ENCODE data around the gene HOXA1. TPM values are rescaled to one million over a fixed set of nuclear protein-coding genes. Genes with fewer than 3 reads are reported as not detected.

The HOXA1 gene
- total RNA-seq = under 1 TPM in 1 of 5 donors, not detected in 4; 0.55 TPM
- 1 to 10 TPM in 1 of 3 donors, under 1 TPM in 1, not detected in 1; 0.31 to 1.1 TPM for polyA plus RNA-seq
- long read RNA-seq, donor 1 = 0 reads
- long read RNA-seq, donor 2 = 0 reads
- long read RNA-seq, donor 3 = 0 reads
- long read RNA-seq, donor 4 = 0 reads
- long read RNA-seq, donor 5 = 0 reads
- long read RNA-seq, donor 6 = 0 reads
- long read RNA-seq, donor 7, partial matches to known transcripts = 0 of 1 reads
- long read RNA-seq, donor 7, other reads (novel, unspliced or antisense) = 0 of 1 reads
- long read RNA-seq, donor 8, partial matches to known transcripts = 0 of 1 reads
- long read RNA-seq, donor 8, other reads (novel, unspliced or antisense) = 0 of 1 reads
- long read RNA-seq, donor 9 = 0 reads
- long read RNA-seq, donor 10 = 0 reads

GRCh38 chr7:27095897-27096767 lies at the start of gene HOXA1:
Gene HOXA1 (minus strand): TSS chr7:27096000. CDS start chr7:27095912, 88 bp downstream.
- peak; percentile 84 to 89 (median 84) for TF ChIP-seq POLR2AphosphoS5 (IDR thresholded peaks at IDR 0.05)
- TF ChIP-seq POLR2A (IDR thresholded peaks at IDR 0.05) = no peak
- WGBS, 5 donors = 0 to 2% (median 2%) methylated on average over 22 to 68 of the region's 68 CpGs
- H3K9me3 ChIP-seq = no peaks in the 10 kb centered on the region
- H3K4me3 ChIP-seq = peak within 1 kb of the TSS; percentile 69 to 81 (median 72)
- H3K4me1 ChIP-seq = peaks cover 8 to 42% (median 28%) of the 10 kb centered on the region in 4 donors
- no peaks in the 10 kb centered on the region for H3K36me3 ChIP-seq
- intact Hi-C loops (cut with DNase I; ENCODE audit: low total_unique reads) = no loop called here
- H3K27ac ChIP-seq = peak within 1 kb of the TSS; percentile 85 to 99 (median 94)
- H3K27me3 ChIP-seq = peaks cover 0 to 88% (median 53%) of the 10 kb centered on the region in 3 donors
- peak; percentile 59 to 97 for DNase-seq

GRCh38 chr7:27145165-27145913 lies 49.5 kb upstream of the HOXA1 start:
- 45 to 65% (median 50%) methylated on average over 46 to 47 of the region's 47 CpGs for WGBS, 5 donors
- peak overlapping the region; percentile 41 to 99 (median 88) for H3K27ac ChIP-seq

GRCh38 chr7:27144781-27145164 lies 49.0 kb upstream of the HOXA1 start:
- Histone ChIP-seq H3K4me1 (peaks cover 7 to 35% (median 20%) of the 10 kb centered on the region in 4 donors), H3K4me3 (peak overlapping the region; percentile 10 to 64 (median 54)), H3K9me3 (peaks cover 0 to 26% (median 0%) of the 10 kb centered on the region in 4 donors), H3K27me3 (peaks cover 0 to 94% (median 77%) of the 10 kb centered on the region in 3 donors), H3K27ac (peak overlapping the region; percentile 23 to 99 (median 88)), H3K36me3 (peaks cover 0 to 5% (median 0%) of the 10 kb centered on the region in 4 donors)
- no peak for TF ChIP-seq EP300 (IDR thresholded peaks at IDR 0.05)
- no peak for TF ChIP-seq CTCF (IDR thresholded peaks at IDR 0.05)
- TF ChIP-seq POLR2A (IDR thresholded peaks at IDR 0.05) = no peak
- no peak for TF ChIP-seq POLR2AphosphoS5 (IDR thresholded peaks at IDR 0.05)
- no peak for DNase-seq
- intact Hi-C loops (cut with DNase I; ENCODE audit: low total_unique reads) = no loop called here
- 21 to 45% (median 29%) methylated on average over 12 to 31 of the region's 31 CpGs for WGBS, 5 donors

More at GRCh38 chr7:27145165-27145913, 49.5 kb upstream of the HOXA1 start:
- no peak for DNase-seq
- Histone ChIP-seq H3K4me3 (peak overlapping the region; percentile 10 to 64 (median 54)), H3K36me3 (peaks cover 0 to 5% (median 0%) of the 10 kb centered on the region in 4 donors), H3K4me1 (peaks cover 7 to 36% (median 22%) of the 10 kb centered on the region in 4 donors), H3K27me3 (peaks cover 3 to 94% (median 79%) of the 10 kb centered on the region in 3 donors), H3K9me3 (peaks cover 0 to 26% (median 0%) of the 10 kb centered on the region in 4 donors)
- intact Hi-C loops (cut with DNase I; ENCODE audit: low total_unique reads) = no loop called here
- TF ChIP-seq POLR2A (IDR thresholded peaks at IDR 0.05) = no peak
- TF ChIP-seq POLR2AphosphoS5 (IDR thresholded peaks at IDR 0.05) = no peak
- no peak for TF ChIP-seq CTCF (IDR thresholded peaks at IDR 0.05)
- no peak for TF ChIP-seq EP300 (IDR thresholded peaks at IDR 0.05)

GRCh38 chr7:27143950-27144780 lies 48.4 kb upstream of the HOXA1 start:
- Histone ChIP-seq H3K36me3 (peaks cover 0 to 5% (median 0%) of the 10 kb centered on the region in 4 donors), H3K27ac (peak overlapping the region; percentile 24 to 99 (median 88)), H3K4me1 (peaks cover 7 to 35% (median 20%) of the 10 kb centered on the region in 4 donors), H3K27me3 (peaks cover 0 to 94% (median 79%) of the 10 kb centered on the region in 3 donors), H3K9me3 (peaks cover 0 to 26% (median 0%) of the 10 kb centered on the region in 4 donors), H3K4me3 (peak overlapping the region; percentile 54 to 65 (median 60))
- DNase-seq = no peak
- 25 to 33% (median 31%) methylated on average over 39 to 40 of the region's 40 CpGs for WGBS, 5 donors
- TF ChIP-seq POLR2AphosphoS5 (IDR thresholded peaks at IDR 0.05) (no peak), EP300 (IDR thresholded peaks at IDR 0.05) (no peak), CTCF (IDR thresholded peaks at IDR 0.05) (no peak), POLR2A (IDR thresholded peaks at IDR 0.05) (no peak)
- intact Hi-C loops (cut with DNase I; ENCODE audit: low total_unique reads) = no loop called here

Measured in stomach (tissue), 19 donors.